ENCODE results near the gene P2RX1.

DNA sequence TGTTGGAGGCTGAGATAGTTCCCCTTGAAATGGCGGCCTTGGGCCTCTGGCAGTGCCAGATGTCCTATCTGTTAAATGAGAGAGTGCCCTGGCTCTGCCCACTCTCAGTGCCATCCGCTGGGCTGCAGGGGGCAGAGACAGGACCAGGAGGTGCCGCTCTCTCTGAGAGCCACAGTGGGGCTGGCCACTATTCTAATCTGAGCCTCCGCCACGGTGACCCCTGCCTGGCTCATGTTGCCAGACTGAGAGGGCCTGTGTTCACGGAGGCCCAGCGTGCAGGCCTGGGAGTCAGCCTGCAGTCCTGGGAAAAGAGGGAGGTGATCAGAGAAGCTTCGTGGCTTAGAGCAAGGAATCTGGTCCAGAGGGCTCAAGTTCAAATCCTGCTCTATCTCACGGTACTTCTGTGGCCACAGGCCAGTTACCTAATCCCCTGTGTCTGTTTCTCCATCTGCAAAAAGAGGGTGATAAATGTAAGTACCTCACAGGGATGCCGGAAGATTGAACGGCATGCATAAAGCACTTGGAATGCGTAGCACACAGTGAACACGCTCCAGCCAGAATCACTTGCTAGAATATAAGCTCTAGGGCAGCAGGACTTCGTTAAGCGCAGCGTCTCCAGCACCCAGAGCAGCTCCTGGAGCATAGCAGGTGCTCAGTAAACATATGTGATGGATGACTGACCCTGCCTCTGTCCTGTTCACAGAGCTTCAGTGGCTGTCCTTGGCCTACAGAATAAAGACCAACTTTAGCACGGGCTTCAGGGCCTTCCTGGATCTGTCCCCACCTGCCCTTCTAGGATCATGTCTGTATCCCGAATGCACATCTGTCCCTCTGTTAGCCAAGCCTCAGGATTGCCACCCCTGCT lies 41.7 kb upstream of the P2RX1 start:
- TF ChIP-seq, protein P1, sequence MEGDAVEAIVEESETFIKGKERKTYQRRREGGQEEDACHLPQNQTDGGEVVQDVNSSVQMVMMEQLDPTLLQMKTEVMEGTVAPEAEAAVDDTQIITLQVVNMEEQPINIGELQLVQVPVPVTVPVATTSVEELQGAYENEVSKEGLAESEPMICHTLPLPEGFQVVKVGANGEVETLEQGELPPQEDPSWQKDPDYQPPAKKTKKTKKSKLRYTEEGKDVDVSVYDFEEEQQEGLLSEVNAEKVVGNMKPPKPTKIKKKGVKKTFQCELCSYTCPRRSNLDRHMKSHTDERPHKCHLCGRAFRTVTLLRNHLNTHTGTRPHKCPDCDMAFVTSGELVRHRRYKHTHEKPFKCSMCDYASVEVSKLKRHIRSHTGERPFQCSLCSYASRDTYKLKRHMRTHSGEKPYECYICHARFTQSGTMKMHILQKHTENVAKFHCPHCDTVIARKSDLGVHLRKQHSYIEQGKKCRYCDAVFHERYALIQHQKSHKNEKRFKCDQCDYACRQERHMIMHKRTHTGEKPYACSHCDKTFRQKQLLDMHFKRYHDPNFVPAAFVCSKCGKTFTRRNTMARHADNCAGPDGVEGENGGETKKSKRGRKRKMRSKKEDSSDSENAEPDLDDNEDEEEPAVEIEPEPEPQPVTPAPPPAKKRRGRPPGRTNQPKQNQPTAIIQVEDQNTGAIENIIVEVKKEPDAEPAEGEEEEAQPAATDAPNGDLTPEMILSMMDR (IDR thresholded peaks at IDR 0.05): no peak
- no peak for TF ChIP-seq POLR2A (IDR thresholded peaks at IDR 0.05)

All from esophagus squamous epithelium (tissue), 4 donors.